22Rv1 (cell line): ENCODE data around the gene MTG1.

Experiments used
- CTCF ChIP-seq: fragments of 450-650 bp; IDR thresholded peaks from 2 replicates; pipeline ENCODE4 v1.5.1; 2017; ENCODE audit warnings: mild to moderate bottlenecking
- ZFX ChIP-seq: fragments of 450-650 bp; IDR thresholded peaks from 2 replicates; pipeline ENCODE4 v1.6.1; 2017; ENCODE audit warnings: antibody characterized with exemption, borderline replicate concordance

- TF ChIP-seq CTCF (no peak), ZFX (no peak)
Measured at GRCh38 chr10:133377818-133378250, 16.1 kb upstream of the MTG1 start.
